Endothelial cell of umbilical vein (primary cell): Measurements from ENCODE around the gene TOP2B. TPM values are rescaled to one million over a fixed set of nuclear protein-coding genes. Genes with fewer than 3 reads are reported as not detected.

Experiments used
- BruUV-seq: library from RNA; stranded (reverse); fragments of 400-500 nt; replicated peaks from 2 replicates; lab custom pipeline; 2021; lab: Mats Ljungman, UMichigan
- CTCF ChIA-PET: fragments of 300-600, 350-600 bp; sonication (Branson Sonifier 250); formaldehyde crosslinking; loops from one replicate; lab custom pipeline; 2021; ENCODE audit warnings: antibody characterized with exemption, inconsistent platforms; lab: Charles Lee
- POLR2A ChIA-PET: fragments of 300-600, 350-600 bp; sonication (Branson Sonifier 250); formaldehyde crosslinking; loops from one replicate; lab custom pipeline; 2021; ENCODE audit warnings: antibody characterized with exemption, inconsistent platforms; lab: Charles Lee
- DNase-seq: peaks from one replicate; pipeline ENCODE4 v3.0.0-alpha.2; 2011; ENCODE audit warnings: low read depth, low spot score
- FAIRE-seq: peaks from 2 replicates; lab custom pipeline; 2011; peaks lifted over from hg19 to GRCh38; lab: Jason Lieb, UNC
- H2AFZ ChIP-seq: 2 replicates; pipeline ENCODE4 v1.6.0; 2012; ENCODE audit warnings: low read depth, low read length, control low read depth, inconsistent platforms
- H3K27ac ChIP-seq: 2 replicates; pipeline ENCODE4 v1.5.1; 2011; ENCODE audit warnings: low read depth, mild to moderate bottlenecking, control low read depth, low read length, moderate library complexity; ENCODE audit not compliant: insufficient read depth
- H3K27me3 ChIP-seq, 2 experiments: 2 replicates each; pipeline versions ENCODE4 v1.6.0 to v1.6.1; 2011; ENCODE audit warnings: low read length in 2 of 2, mixed read lengths in 1 of 2; ENCODE audit not compliant: control insufficient read depth in 2 of 2, insufficient read depth in 2 of 2
- H3K36me3 ChIP-seq, 2 experiments: 2 replicates in 1 of 2; 3 replicates in 1 of 2; pipeline ENCODE4 v1.5.1; 2011; ENCODE audit warnings: low read length in 2 of 2, mild to moderate bottlenecking in 1 of 2, moderate library complexity in 1 of 2; ENCODE audit not compliant: control insufficient read depth in 2 of 2, insufficient read depth in 2 of 2; ENCODE audit errors: extremely low read depth in 1 of 2
- H3K4me1 ChIP-seq: 3 replicates; pipeline ENCODE4 v1.5.1; 2011; ENCODE audit warnings: mild to moderate bottlenecking, low read length; ENCODE audit not compliant: control insufficient read depth, insufficient read depth; ENCODE audit errors: extremely low read depth
- H3K4me2 ChIP-seq: 2 replicates; pipeline ENCODE4 v1.6.1; 2011; ENCODE audit warnings: low read length, control low read depth, mixed read lengths; ENCODE audit not compliant: insufficient read depth
- H3K4me3 ChIP-seq, 3 experiments: fragments of 200-600 bp in 1 of 3; sonication (generic), shearing (Covaris generic) in 1 of 3; replicated peaks in 1 of 3; 2 replicates each; pipeline ENCODE4 v1.5.1; 2011 to 2016; ENCODE audit warnings: control low read depth in 3 of 3, low read length in 3 of 3, mild to moderate bottlenecking in 2 of 3, inconsistent platforms in 1 of 3, low read depth in 1 of 3, moderate library complexity in 1 of 3; ENCODE audit not compliant: insufficient read depth in 1 of 3
- H3K79me2 ChIP-seq: 2 replicates; pipeline ENCODE4 v1.6.0; 2012; ENCODE audit warnings: low read length, inconsistent platforms; ENCODE audit not compliant: control insufficient read depth, insufficient read depth
- H3K9ac ChIP-seq: replicated peaks from 2 replicates; pipeline ENCODE3; 2011; ENCODE audit warnings: low read length, control low read depth; ENCODE audit not compliant: insufficient read depth; ENCODE audit errors: extremely low read depth
- H3K9me1 ChIP-seq: replicated peaks from 3 replicates; pipeline ENCODE4 v1.6.0; 2011; ENCODE audit warnings: mild to moderate bottlenecking, low read length; ENCODE audit not compliant: control insufficient read depth, insufficient read depth; ENCODE audit errors: extremely low read depth
- H3K9me3 ChIP-seq: replicated peaks from 2 replicates; pipeline ENCODE4 v1.5.1; 2012; ENCODE audit warnings: low read length, inconsistent platforms; ENCODE audit not compliant: control insufficient read depth, insufficient read depth
- H4K20me1 ChIP-seq: replicated peaks from 2 replicates; pipeline ENCODE3; 2011; ENCODE audit warnings: mild to moderate bottlenecking, low read length; ENCODE audit not compliant: control insufficient read depth, insufficient read depth; ENCODE audit errors: extremely low read depth
- CTCF ChIP-seq, 2 donors: IDR thresholded peaks; 1 replicate in 1 of 2; 2 replicates in 1 of 2; pipeline ENCODE4 v1.5.1; 2011; ENCODE audit warnings: low read length in 2 of 2, mild to moderate bottlenecking in 2 of 2, moderate library complexity in 2 of 2, control low read depth in 1 of 2, inconsistent platforms in 1 of 2, low read depth in 1 of 2; ENCODE audit not compliant: insufficient read depth in 1 of 2; ENCODE audit errors: extremely low read depth in 1 of 2
- EZH2 ChIP-seq: IDR thresholded peaks from 2 replicates; pipeline ENCODE4 v1.6.1; 2012; ENCODE audit warnings: borderline replicate concordance, low read depth, mild to moderate bottlenecking, moderate library complexity, low read length, inconsistent platforms; ENCODE audit not compliant: severe bottlenecking
- FOS ChIP-seq: IDR thresholded peaks from 2 replicates; pipeline ENCODE4 v1.6.1; 2011; ENCODE audit warnings: mild to moderate bottlenecking, low read length, moderate library complexity, borderline replicate concordance; ENCODE audit not compliant: insufficient read depth
- GATA2 ChIP-seq: IDR thresholded peaks from 2 replicates; pipeline ENCODE4 v1.7.0; 2011; ENCODE audit warnings: low read depth, mild to moderate bottlenecking, moderate library complexity, mixed read lengths, low read length; ENCODE audit not compliant: insufficient read length, insufficient read depth
- JUN ChIP-seq: IDR thresholded peaks from 2 replicates; pipeline ENCODE4 v1.6.1; 2011; ENCODE audit warnings: borderline replicate concordance, low read depth; ENCODE audit not compliant: insufficient read length, insufficient read depth
- MAX ChIP-seq: IDR thresholded peaks from 2 replicates; pipeline ENCODE4 v1.6.1; 2011; ENCODE audit not compliant: insufficient read depth, insufficient read length
- MYC ChIP-seq: IDR thresholded peaks from one replicate; pipeline ENCODE4 v1.6.1; 2011; ENCODE audit warnings: mild to moderate bottlenecking, low read depth, low read length
- POLR2A ChIP-seq: IDR thresholded peaks from 2 replicates; pipeline ENCODE4 v1.6.1; 2012; ENCODE audit warnings: low read depth, mild to moderate bottlenecking, control low read depth, low read length
- POLR2AphosphoS5 ChIP-seq: IDR thresholded peaks from 2 replicates; pipeline ENCODE4 v1.6.1; 2012; ENCODE audit warnings: low read depth, mild to moderate bottlenecking, control low read depth, low read length, moderate library complexity; ENCODE audit not compliant: insufficient read depth
- dilution Hi-C: fragments of 300-500 bp; cut with MboI; formaldehyde crosslinking; loops from one replicate; pipeline ENCODE4 v1.15.0; 2019; ENCODE audit warnings: low sequenced_read_pairs; ENCODE audit not compliant: extremely low pct_ligation_motif_present
- intact Hi-C: fragments of 100-400 bp; cut with micrococcal nuclease; formaldehyde crosslinking; loops from one replicate; pipeline ENCODE4 v1.10.0; 2022
- polyA plus RNA-seq, 4 experiments: library from polyadenylated mRNA; depleted of rRNA in 3 of 4; stranded (reverse) in 3 of 4; unstranded in 1 of 4; fragments of >200 nt; gene quantifications; 2 replicates each; pipeline versions ENCODE4 v1.2.1 to v1.2.3, GENCODE V29; 2011 to 2012; ENCODE audit warnings: missing spikeins in 1 of 4
- total RNA-seq: library from RNA; stranded (reverse); gene quantifications from 2 replicates; pipeline ENCODE4 v1.2.3, GENCODE V29; 2021

TOP2B gene
- total and polyA plus RNA-seq, 2 donors (not counting 3 experiments of a cell fraction or from before 2014, with no cell fraction given), result 20.4 to 98.9 TPM

DNA sequence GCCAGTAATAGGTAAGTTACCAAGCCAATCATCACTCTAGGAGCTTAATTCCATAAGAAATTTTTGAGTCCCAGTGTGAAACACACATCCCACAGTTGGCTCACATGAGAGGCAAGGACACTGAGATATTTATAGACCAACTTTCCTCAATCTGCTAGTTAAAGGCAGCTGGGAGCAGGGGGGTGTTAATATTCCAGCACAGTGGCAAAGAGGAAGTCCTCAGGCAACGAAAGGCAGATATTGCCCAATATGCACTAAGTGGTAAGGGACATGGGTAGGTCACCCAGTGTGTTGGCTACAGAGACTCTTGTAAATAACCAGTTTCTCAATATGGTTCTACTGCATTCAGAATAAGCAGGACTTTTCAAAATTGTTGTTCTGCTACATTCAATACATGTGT, 61.0 kb downstream of the TOP2B start:
- peaks cover 6 to 8% of the 10 kb centered on the region in 2 experiments for H3K36me3 ChIP-seq
- H4K20me1 ChIP-seq, result no peaks in the 10 kb centered on the region
- no peak for TF ChIP-seq CTCF (IDR thresholded peaks at IDR 0.05; ENCODE audit: extremely low read depth in 1 of 2, insufficient read depth in 1 of 2, low read depth in 1 of 2, low read length in 2 of 2)
- TF ChIP-seq POLR2AphosphoS5, result no peak
- TF ChIP-seq GATA2, result no peak
- TF ChIP-seq MYC, result no peak
- TF ChIP-seq POLR2A, result no peak
- no peak for TF ChIP-seq FOS
- TF ChIP-seq JUN, result no peak
- TF ChIP-seq EZH2, result no peak
- TF ChIP-seq MAX, result no peak
- H3K9me3 ChIP-seq, result no peaks in the 10 kb centered on the region
- no peak overlapping the region for H3K9ac ChIP-seq
- H3K4me1 ChIP-seq, result peaks cover 5% of the 10 kb centered on the region
- ChIA-PET POLR2A (no interaction called here), CTCF (interaction anchor here (0.9 to 2.1 kb wide), 8 partner anchors 9 to 830 kb away, joined by 3 to 9 read pairs (median 4); no protein-coding TSS in a partner anchor)
- no TSS peak for BruUV-seq
- FAIRE-seq, result no peak
- no peak overlapping the region for H3K27ac ChIP-seq
- no peak overlapping the region for H3K4me2 ChIP-seq
- intact Hi-C loops, result no loop called here
- H3K27me3 ChIP-seq, result no peaks in the 10 kb centered on the region
- dilution Hi-C loops, result no loop called here
- H3K9me1 ChIP-seq, result no peaks in the 10 kb centered on the region
- H2AFZ ChIP-seq, result no peak overlapping the region
- H3K4me3 ChIP-seq, result no peak overlapping the region
- no peak for DNase-seq
- no peaks in the 10 kb centered on the region for H3K79me2 ChIP-seq
